Measurements from ENCODE around the gene GALNT10.

The GALNT10 gene

DNA sequence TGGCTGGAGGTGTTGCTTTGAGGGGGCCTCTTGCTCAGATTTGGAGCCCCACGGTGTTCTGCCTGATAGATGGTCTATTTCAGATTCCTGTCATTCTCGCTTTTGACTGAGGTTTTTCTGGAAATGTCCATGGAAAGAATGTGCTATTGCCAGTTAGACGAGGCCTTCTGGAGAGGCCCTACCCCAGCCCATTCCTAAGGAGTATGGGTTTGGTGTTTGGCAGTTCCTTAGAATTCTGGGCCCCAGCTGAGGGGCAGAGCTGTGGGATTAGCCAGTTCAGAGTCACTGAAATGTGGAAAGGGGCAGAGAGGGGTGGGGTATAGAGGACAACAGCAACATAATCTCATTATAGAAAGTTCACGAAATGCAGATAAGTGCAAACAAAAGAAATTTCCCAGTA, 50.5 kb downstream of the GALNT10 start:
- Histone ChIP-seq H3K27ac (replicated peaks) (no peak overlapping the region), H3K27me3 (ENCODE audit: insufficient read depth, poor library complexity, severe bottlenecking) (no peaks in the 10 kb centered on the region), H3K4me3 (replicated peaks; ENCODE audit: insufficient read depth, low read length) (no peak overlapping the region)
- DNase-seq (ENCODE audit: low read depth in 1 of 2, low spot score in 1 of 2): no peak
- TF ChIP-seq POLR2AphosphoS5 (IDR thresholded peaks at IDR 0.05; ENCODE audit: low read depth) (no peak), SPI1 (IDR thresholded peaks at IDR 0.05; ENCODE audit: borderline replicate concordance, low read depth) (no peak), GABPA (IDR thresholded peaks at IDR 0.05; ENCODE audit: low read depth) (no peak)
- TF ChIP-seq, protein P1, sequence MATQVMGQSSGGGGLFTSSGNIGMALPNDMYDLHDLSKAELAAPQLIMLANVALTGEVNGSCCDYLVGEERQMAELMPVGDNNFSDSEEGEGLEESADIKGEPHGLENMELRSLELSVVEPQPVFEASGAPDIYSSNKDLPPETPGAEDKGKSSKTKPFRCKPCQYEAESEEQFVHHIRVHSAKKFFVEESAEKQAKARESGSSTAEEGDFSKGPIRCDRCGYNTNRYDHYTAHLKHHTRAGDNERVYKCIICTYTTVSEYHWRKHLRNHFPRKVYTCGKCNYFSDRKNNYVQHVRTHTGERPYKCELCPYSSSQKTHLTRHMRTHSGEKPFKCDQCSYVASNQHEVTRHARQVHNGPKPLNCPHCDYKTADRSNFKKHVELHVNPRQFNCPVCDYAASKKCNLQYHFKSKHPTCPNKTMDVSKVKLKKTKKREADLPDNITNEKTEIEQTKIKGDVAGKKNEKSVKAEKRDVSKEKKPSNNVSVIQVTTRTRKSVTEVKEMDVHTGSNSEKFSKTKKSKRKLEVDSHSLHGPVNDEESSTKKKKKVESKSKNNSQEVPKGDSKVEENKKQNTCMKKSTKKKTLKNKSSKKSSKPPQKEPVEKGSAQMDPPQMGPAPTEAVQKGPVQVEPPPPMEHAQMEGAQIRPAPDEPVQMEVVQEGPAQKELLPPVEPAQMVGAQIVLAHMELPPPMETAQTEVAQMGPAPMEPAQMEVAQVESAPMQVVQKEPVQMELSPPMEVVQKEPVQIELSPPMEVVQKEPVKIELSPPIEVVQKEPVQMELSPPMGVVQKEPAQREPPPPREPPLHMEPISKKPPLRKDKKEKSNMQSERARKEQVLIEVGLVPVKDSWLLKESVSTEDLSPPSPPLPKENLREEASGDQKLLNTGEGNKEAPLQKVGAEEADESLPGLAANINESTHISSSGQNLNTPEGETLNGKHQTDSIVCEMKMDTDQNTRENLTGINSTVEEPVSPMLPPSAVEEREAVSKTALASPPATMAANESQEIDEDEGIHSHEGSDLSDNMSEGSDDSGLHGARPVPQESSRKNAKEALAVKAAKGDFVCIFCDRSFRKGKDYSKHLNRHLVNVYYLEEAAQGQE (IDR thresholded peaks at IDR 0.05; ENCODE audit: insufficient replicate concordance, low read depth): no peak
- TF ChIP-seq, protein P2, sequence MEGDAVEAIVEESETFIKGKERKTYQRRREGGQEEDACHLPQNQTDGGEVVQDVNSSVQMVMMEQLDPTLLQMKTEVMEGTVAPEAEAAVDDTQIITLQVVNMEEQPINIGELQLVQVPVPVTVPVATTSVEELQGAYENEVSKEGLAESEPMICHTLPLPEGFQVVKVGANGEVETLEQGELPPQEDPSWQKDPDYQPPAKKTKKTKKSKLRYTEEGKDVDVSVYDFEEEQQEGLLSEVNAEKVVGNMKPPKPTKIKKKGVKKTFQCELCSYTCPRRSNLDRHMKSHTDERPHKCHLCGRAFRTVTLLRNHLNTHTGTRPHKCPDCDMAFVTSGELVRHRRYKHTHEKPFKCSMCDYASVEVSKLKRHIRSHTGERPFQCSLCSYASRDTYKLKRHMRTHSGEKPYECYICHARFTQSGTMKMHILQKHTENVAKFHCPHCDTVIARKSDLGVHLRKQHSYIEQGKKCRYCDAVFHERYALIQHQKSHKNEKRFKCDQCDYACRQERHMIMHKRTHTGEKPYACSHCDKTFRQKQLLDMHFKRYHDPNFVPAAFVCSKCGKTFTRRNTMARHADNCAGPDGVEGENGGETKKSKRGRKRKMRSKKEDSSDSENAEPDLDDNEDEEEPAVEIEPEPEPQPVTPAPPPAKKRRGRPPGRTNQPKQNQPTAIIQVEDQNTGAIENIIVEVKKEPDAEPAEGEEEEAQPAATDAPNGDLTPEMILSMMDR (IDR thresholded peaks at IDR 0.05; ENCODE audit: insufficient read depth, low read length): no peak

DNA sequence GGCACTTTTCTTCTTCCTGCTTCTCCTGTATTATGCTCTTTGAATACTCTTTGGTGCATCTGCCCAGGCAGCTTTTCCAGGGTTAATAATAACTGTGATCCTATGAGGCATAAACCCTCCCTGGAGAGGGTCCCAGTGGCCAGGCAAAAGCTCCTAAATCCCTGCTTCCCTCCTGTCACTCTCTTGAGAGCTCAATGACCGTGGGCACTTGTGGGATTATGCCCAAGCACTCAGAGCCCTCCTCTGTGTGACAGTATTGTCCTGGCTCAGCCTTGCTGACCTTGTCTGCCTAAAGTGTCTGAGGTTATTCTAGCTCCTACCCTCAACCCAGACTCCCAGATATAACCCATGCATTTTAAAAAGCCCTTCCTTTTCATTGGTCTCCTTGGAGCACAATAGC, 51.9 kb downstream of the GALNT10 start:
- TF ChIP-seq SPI1 (IDR thresholded peaks at IDR 0.05; ENCODE audit: borderline replicate concordance, low read depth) (no peak), GABPA (IDR thresholded peaks at IDR 0.05; ENCODE audit: low read depth) (no peak), POLR2AphosphoS5 (IDR thresholded peaks at IDR 0.05; ENCODE audit: low read depth) (no peak)
- TF ChIP-seq, protein P2 (IDR thresholded peaks at IDR 0.05; ENCODE audit: insufficient read depth, low read length): no peak
- TF ChIP-seq, protein P1 (IDR thresholded peaks at IDR 0.05; ENCODE audit: insufficient replicate concordance, low read depth): no peak
- Histone ChIP-seq H3K27me3 (ENCODE audit: insufficient read depth, poor library complexity, severe bottlenecking) (no peaks in the 10 kb centered on the region), H3K27ac (replicated peaks) (no peak overlapping the region), H3K4me3 (replicated peaks; ENCODE audit: insufficient read depth, low read length) (no peak overlapping the region)
- DNase-seq (ENCODE audit: low read depth in 1 of 2, low spot score in 1 of 2): no peak

DNA sequence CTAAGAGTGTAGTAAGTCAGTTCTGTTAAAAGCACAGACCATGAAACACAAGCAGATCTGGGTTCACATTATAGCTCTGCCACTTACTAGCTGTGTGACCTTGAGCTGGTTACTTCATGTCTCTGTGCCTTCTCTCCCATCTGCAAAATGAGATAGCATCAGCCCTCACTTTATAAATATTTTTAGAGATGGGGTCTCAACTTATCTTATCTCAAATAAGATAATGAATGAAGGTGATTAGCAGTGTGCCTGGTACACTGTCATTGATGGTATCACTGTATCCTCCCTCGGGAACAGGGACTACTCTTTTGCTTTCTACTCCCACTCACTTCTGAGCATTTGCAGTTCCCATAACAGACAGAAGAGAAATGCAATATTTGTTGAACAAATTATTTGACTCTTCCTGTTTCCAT, 52.4 kb downstream of the GALNT10 start:
- TF ChIP-seq POLR2AphosphoS5 (IDR thresholded peaks at IDR 0.05; ENCODE audit: low read depth) (no peak), GABPA (IDR thresholded peaks at IDR 0.05; ENCODE audit: low read depth) (no peak), SPI1 (IDR thresholded peaks at IDR 0.05; ENCODE audit: borderline replicate concordance, low read depth) (no peak)
- TF ChIP-seq, protein P1 (IDR thresholded peaks at IDR 0.05; ENCODE audit: insufficient replicate concordance, low read depth): no peak
- TF ChIP-seq, protein P2 (IDR thresholded peaks at IDR 0.05; ENCODE audit: insufficient read depth, low read length): no peak
- H3K27me3 ChIP-seq (ENCODE audit: insufficient read depth, poor library complexity, severe bottlenecking): no peaks in the 10 kb centered on the region
- DNase-seq (ENCODE audit: low read depth in 1 of 2, low spot score in 1 of 2): no peak

More for the DNA sequence above, 52.4 kb downstream of the GALNT10 start:
- no peak overlapping the region for H3K4me3 ChIP-seq (replicated peaks; ENCODE audit: insufficient read depth, low read length)
- H3K27ac ChIP-seq (replicated peaks): no peak overlapping the region

Data from HL-60 (cell line).